ENCODE measurements around the gene PDZD2.

The PDZD2 gene

DNA sequence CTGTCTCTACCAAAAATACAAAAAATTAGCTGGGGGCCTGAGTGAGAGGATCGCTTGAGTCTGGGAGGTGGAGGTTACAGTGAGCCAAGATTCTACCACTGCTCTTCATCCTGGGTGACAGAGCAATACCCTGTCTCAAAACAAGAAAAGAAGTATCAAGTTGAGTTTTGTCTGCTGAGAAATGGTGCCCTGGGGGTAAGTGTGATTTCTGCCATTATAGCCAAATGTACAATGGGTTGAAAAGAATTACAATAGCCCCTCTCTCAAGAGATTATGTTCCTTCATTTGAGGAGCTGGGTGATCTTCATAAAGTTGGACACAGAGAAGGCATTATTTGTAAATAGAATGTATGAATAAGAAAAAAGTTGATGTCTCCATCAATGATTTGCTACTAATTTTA is 345.8 kb downstream of the PDZD2 start:
- no peaks in the 10 kb centered on the region for H4K20me1 ChIP-seq (ENCODE audit: control insufficient read depth, insufficient read depth, low read depth, low read length)
- no peak for TF ChIP-seq EZH2phosphoT487 (IDR thresholded peaks at IDR 0.05; ENCODE audit: borderline replicate concordance, low read length)
- TF ChIP-seq, protein P1, sequence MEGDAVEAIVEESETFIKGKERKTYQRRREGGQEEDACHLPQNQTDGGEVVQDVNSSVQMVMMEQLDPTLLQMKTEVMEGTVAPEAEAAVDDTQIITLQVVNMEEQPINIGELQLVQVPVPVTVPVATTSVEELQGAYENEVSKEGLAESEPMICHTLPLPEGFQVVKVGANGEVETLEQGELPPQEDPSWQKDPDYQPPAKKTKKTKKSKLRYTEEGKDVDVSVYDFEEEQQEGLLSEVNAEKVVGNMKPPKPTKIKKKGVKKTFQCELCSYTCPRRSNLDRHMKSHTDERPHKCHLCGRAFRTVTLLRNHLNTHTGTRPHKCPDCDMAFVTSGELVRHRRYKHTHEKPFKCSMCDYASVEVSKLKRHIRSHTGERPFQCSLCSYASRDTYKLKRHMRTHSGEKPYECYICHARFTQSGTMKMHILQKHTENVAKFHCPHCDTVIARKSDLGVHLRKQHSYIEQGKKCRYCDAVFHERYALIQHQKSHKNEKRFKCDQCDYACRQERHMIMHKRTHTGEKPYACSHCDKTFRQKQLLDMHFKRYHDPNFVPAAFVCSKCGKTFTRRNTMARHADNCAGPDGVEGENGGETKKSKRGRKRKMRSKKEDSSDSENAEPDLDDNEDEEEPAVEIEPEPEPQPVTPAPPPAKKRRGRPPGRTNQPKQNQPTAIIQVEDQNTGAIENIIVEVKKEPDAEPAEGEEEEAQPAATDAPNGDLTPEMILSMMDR (IDR thresholded peaks at IDR 0.05; ENCODE audit: low read depth, low read length, poor library complexity, severe bottlenecking): no peak
- no peak overlapping the region for H3K27ac ChIP-seq (ENCODE audit: low read depth, low read length)
- no peak overlapping the region for H3K4me3 ChIP-seq (ENCODE audit: low read length)
- H3K9me2 ChIP-seq (replicated peaks; ENCODE audit: control insufficient read depth, low read length): no peaks in the 10 kb centered on the region
- no peaks in the 10 kb centered on the region; the same call in none of the 2 replicates for H3F3A ChIP-seq (ENCODE audit: control insufficient read depth, insufficient read depth)
- peaks cover 21% of the 10 kb centered on the region for H3K4me1 ChIP-seq (ENCODE audit: control insufficient read depth, low read length)
- 0 out of 2 replicates have a peak, but pooled peaks cover 2% of the 10 kb centered on the region for H3K9me3 ChIP-seq (ENCODE audit: control insufficient read depth, insufficient read depth, low read length)
- no peaks in the 10 kb centered on the region for H3K36me3 ChIP-seq (ENCODE audit: control insufficient read depth, low read length)
- H3K79me2 ChIP-seq (ENCODE audit: control insufficient read depth, low read length): no peaks in the 10 kb centered on the region
- H3K4me2 ChIP-seq (ENCODE audit: low read length): no peak overlapping the region
- no peaks in the 10 kb centered on the region for H3K27me3 ChIP-seq (ENCODE audit: control insufficient read depth, low read length)

DNA sequence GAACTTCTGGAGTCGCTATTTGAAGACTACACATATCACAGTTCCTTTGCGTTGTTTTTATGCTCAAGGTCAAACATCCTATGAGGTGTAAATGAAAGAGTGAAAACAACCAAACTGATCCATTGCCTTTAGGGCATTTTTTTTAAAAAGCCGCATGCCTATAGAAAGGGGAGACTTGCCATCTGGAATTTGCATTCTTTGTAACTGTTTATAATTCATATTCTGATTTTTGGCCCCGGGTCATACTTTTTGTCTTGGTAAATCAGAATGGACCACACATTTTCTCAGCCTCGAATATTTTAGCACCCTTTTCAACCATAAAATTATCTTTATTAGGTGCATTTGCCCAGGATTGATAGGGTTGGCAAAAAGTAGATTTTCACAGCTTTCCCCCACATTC is 347.2 kb downstream of the PDZD2 start:
- H4K20me1 ChIP-seq (ENCODE audit: control insufficient read depth, insufficient read depth, low read depth, low read length): no peaks in the 10 kb centered on the region
- TF ChIP-seq, protein P1 (IDR thresholded peaks at IDR 0.05; ENCODE audit: low read depth, low read length, poor library complexity, severe bottlenecking): no peak
- no peak for TF ChIP-seq EZH2phosphoT487 (IDR thresholded peaks at IDR 0.05; ENCODE audit: borderline replicate concordance, low read length)
- H3K4me2 ChIP-seq (ENCODE audit: low read length): no peak overlapping the region
- peaks cover 8% of the 10 kb centered on the region for H3F3A ChIP-seq (ENCODE audit: control insufficient read depth, insufficient read depth)
- H3K79me2 ChIP-seq (ENCODE audit: control insufficient read depth, low read length): no peaks in the 10 kb centered on the region
- no peaks in the 10 kb centered on the region for H3K27me3 ChIP-seq (ENCODE audit: control insufficient read depth, low read length)
- H3K27ac ChIP-seq (ENCODE audit: low read depth, low read length): no peak overlapping the region
- H3K4me3 ChIP-seq (ENCODE audit: low read length): no peak overlapping the region
- H3K9me2 ChIP-seq (replicated peaks; ENCODE audit: control insufficient read depth, low read length): no peaks in the 10 kb centered on the region
- H3K9me3 ChIP-seq (ENCODE audit: control insufficient read depth, insufficient read depth, low read length): 0 out of 2 replicates have a peak, but pooled peaks cover 2% of the 10 kb centered on the region
- H3K4me1 ChIP-seq (ENCODE audit: control insufficient read depth, low read length): peaks cover 27% of the 10 kb centered on the region
- no peaks in the 10 kb centered on the region for H3K36me3 ChIP-seq (ENCODE audit: control insufficient read depth, low read length)

DNA sequence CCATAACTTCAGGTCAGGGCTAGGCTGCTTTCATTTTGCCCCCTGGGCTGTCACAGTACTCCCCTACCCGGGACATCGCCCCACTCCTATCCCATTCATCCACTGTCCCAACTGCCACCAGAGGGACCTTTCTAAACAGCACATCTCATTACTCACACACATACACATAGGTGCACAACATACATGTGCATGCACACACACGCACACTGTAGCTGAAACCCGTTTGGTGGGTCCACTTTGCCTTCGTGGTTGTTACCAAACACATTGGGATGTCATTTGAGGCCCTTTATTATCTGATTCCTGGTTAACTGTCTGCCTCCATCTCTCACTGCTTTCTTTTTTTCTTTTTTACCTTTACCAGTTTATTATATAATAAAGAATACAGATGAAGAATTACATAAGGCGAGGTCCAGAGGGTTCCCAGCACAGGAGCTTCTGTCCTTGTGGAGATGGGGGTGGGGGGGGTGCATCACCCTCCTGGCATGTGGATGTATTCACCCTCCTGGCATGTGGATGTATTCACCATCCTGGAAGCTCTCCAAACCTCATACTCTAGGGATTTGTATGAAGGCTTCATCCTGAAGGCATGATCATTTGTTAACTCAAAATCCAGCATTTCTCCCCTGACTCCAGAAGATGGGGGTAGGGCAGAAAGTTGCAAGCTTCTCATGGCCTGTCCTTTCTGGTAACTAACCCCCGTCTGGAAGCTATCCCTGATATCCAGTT is 349.2 kb downstream of the PDZD2 start:
- no peaks in the 10 kb centered on the region for H3K36me3 ChIP-seq (ENCODE audit: control insufficient read depth, low read length)
- no peaks in the 10 kb centered on the region for H3K27me3 ChIP-seq (ENCODE audit: control insufficient read depth, low read length)
- H3K4me3 ChIP-seq (ENCODE audit: low read length): no peak overlapping the region
- no peak overlapping the region for H3K4me2 ChIP-seq (ENCODE audit: low read length)
- TF ChIP-seq, protein P1 (IDR thresholded peaks at IDR 0.05; ENCODE audit: low read depth, low read length, poor library complexity, severe bottlenecking): no peak
- TF ChIP-seq EZH2phosphoT487 (IDR thresholded peaks at IDR 0.05; ENCODE audit: borderline replicate concordance, low read length): no peak
- H4K20me1 ChIP-seq (ENCODE audit: control insufficient read depth, insufficient read depth, low read depth, low read length): no peaks in the 10 kb centered on the region
- H3K27ac ChIP-seq (ENCODE audit: low read depth, low read length): no peak overlapping the region
- H3K9me2 ChIP-seq (replicated peaks; ENCODE audit: control insufficient read depth, low read length): no peaks in the 10 kb centered on the region
- 0 out of 2 replicates have a peak, but pooled peaks cover 3% of the 10 kb centered on the region for H3K79me2 ChIP-seq (ENCODE audit: control insufficient read depth, low read length)
- peaks cover 18% of the 10 kb centered on the region for H3F3A ChIP-seq (ENCODE audit: control insufficient read depth, insufficient read depth)
- 0 out of 2 replicates have a peak, but pooled peaks cover 2% of the 10 kb centered on the region for H3K9me3 ChIP-seq (ENCODE audit: control insufficient read depth, insufficient read depth, low read length)
- peaks cover 48% of the 10 kb centered on the region for H3K4me1 ChIP-seq (ENCODE audit: control insufficient read depth, low read length)

Measured in DOHH2 (cell line).